ENCODE data around the gene SPOP.

- no peak for TF ChIP-seq CTCF (IDR thresholded peaks at IDR 0.05)
- TF ChIP-seq POLR2A (IDR thresholded peaks at IDR 0.05): no peak
Measured at GRCh38 chr17:49616086-49616485, 61.8 kb downstream of the SPOP start.
